HCT116 (cell line): ENCODE results near the gene PROX2. TPM values are rescaled to one million over a fixed set of nuclear protein-coding genes. Genes with fewer than 3 reads are reported as not detected.

Experiments used
- ATAC-seq: fragments of 200-7000 bp; cut with Tn5 transposase; 2 replicates; pipeline ENCODE4 v1.9.1; 2020; ENCODE audit warnings: mild to moderate bottlenecking, moderate library complexity
- BruUV-seq: library from RNA; stranded (reverse); fragments of 400-500 nt; replicated peaks from 2 replicates; lab custom pipeline; 2021; lab: Mats Ljungman, UMichigan
- CTCF ChIA-PET: fragments of 300-600 bp; sonication (Branson Sonifier 250); formaldehyde crosslinking; loops from one replicate; lab custom pipeline; 2021; ENCODE audit warnings: antibody characterized with exemption; lab: Charles Lee
- POLR2A ChIA-PET: fragments of 300-600, 350-600 bp; sonication (Branson Sonifier 250); formaldehyde crosslinking; loops from one replicate; lab custom pipeline; 2021; ENCODE audit warnings: antibody characterized with exemption; lab: Charles Lee
- RAD21 ChIA-PET, 2 experiments: fragments of 300-600 bp; sonication (Branson Sonifier 250); formaldehyde crosslinking; loops; one replicate each; lab custom pipeline; 2023; ENCODE audit warnings: low total read pairs in 2 of 2; ENCODE audit not compliant: uncharacterized antibody in 2 of 2, unreplicated experiment in 2 of 2, low non-redundant PET in 1 of 2; lab: Charles Lee
- DNase-seq: peaks from one replicate; pipeline ENCODE4 v3.0.0-alpha.2; 2010; ENCODE audit warnings: low read depth, low spot score
- H2AFZ ChIP-seq: fragments of 200-600 bp; shearing (Covaris generic), sonication (generic); 2 replicates; pipeline ENCODE4 v1.6.1; 2017; ENCODE audit warnings: low read depth, mixed run types, mixed read lengths, antibody characterized with exemption, low read length; ENCODE audit not compliant: poor library complexity, severe bottlenecking
- H3K27ac ChIP-seq: 2 replicates; pipeline ENCODE4 v1.5.1; 2012; ENCODE audit warnings: low read depth, low read length
- H3K27me3 ChIP-seq: fragments of 200-600 bp; sonication (generic); 2 replicates; pipeline ENCODE4 v1.6.1; 2016; ENCODE audit warnings: mixed run types, low read length, mixed read lengths; ENCODE audit not compliant: insufficient read depth
- H3K36me3 ChIP-seq, 2 experiments: fragments of 200-500 bp in 1 of 2; fragments of 200-600 bp in 1 of 2; sonication (Bioruptor generic) in 1 of 2; sonication (generic) in 1 of 2; 2 replicates each; pipeline versions ENCODE4 v1.5.1 to v1.6.1; 2014 to 2016; ENCODE audit warnings: low read length in 2 of 2, inconsistent platforms in 1 of 2, mixed read lengths in 1 of 2, mixed run types in 1 of 2; ENCODE audit not compliant: insufficient read depth in 2 of 2, control insufficient read depth in 1 of 2
- H3K4me1 ChIP-seq, 2 experiments: fragments of 200-600 bp in 1 of 2; sonication (generic) in 1 of 2; 2 replicates each; pipeline versions ENCODE4 v1.5.1 to v1.6.1; 2012 to 2017; ENCODE audit warnings: low read length in 2 of 2, inconsistent platforms in 1 of 2, mild to moderate bottlenecking in 1 of 2, mixed read lengths in 1 of 2, mixed run types in 1 of 2, moderate library complexity in 1 of 2; ENCODE audit not compliant: insufficient read depth in 2 of 2, control insufficient read depth in 1 of 2
- H3K4me2 ChIP-seq: fragments of 200-600 bp; sonication (generic); 2 replicates; pipeline ENCODE4 v1.6.1; 2017; ENCODE audit warnings: mixed run types, low read length, mixed read lengths
- H3K4me3 ChIP-seq, 2 experiments: fragments of 200-600 bp in 1 of 2; sonication (generic) in 1 of 2; replicated peaks in 1 of 2; 2 replicates each; pipeline ENCODE4 v1.5.1; 2011 to 2016; ENCODE audit warnings: low read length in 2 of 2, control low read depth in 1 of 2, low read depth in 1 of 2, mild to moderate bottlenecking in 1 of 2, mixed read lengths in 1 of 2, mixed run types in 1 of 2
- H3K79me2 ChIP-seq: fragments of 200-600 bp; sonication (generic); 2 replicates; pipeline ENCODE4 v1.6.1; 2017; ENCODE audit warnings: mild to moderate bottlenecking, mixed run types, low read length, moderate library complexity, mixed read lengths; ENCODE audit not compliant: insufficient read depth
- H3K9ac ChIP-seq: fragments of 200-600 bp; sonication (generic); 2 replicates; pipeline ENCODE4 v1.6.1; 2016; ENCODE audit warnings: low read length, mixed read lengths
- H3K9me2 ChIP-seq: fragments of 200-600 bp; sonication (generic), shearing (Covaris generic); 2 replicates; pipeline ENCODE4 v1.6.1; 2017; ENCODE audit warnings: mixed run types, mild to moderate bottlenecking, moderate library complexity; ENCODE audit not compliant: insufficient read depth
- H3K9me3 ChIP-seq, 2 experiments: fragments of 200-500 bp in 1 of 2; fragments of 200-600 bp in 1 of 2; sonication (Bioruptor generic) in 1 of 2; sonication (generic) in 1 of 2; 2 replicates each; pipeline ENCODE4 v1.6.1; 2014 to 2017; ENCODE audit warnings: low read length in 2 of 2, mixed read lengths in 2 of 2, inconsistent platforms in 1 of 2, low read depth in 1 of 2, mild to moderate bottlenecking in 1 of 2, mixed run types in 1 of 2, moderate library complexity in 1 of 2; ENCODE audit not compliant: control insufficient read depth in 1 of 2, insufficient read depth in 1 of 2
- H4K20me1 ChIP-seq: fragments of 200-600 bp; sonication (generic), shearing (Covaris generic); 2 replicates; pipeline ENCODE4 v1.6.1; 2017; ENCODE audit warnings: mixed run types, mild to moderate bottlenecking, moderate library complexity; ENCODE audit not compliant: insufficient read depth
- CTCF ChIP-seq, 3 experiments: fragments of 200-600 bp in 1 of 3; sonication (generic) in 1 of 3; IDR thresholded peaks in 2 of 3; conservative IDR thresholded peaks in 1 of 3; 2 replicates each; pipeline ENCODE4 v1.5.1; 2012 to 2017; ENCODE audit warnings: low read depth in 2 of 3, low read length in 2 of 3, antibody characterized with exemption in 1 of 3, borderline replicate concordance in 1 of 3, control low read depth in 1 of 3, mild to moderate bottlenecking in 1 of 3, mixed read lengths in 1 of 3, mixed run types in 1 of 3, moderate library complexity in 1 of 3; ENCODE audit not compliant: insufficient read depth in 1 of 3
- EGR1 ChIP-seq: IDR thresholded peaks from 2 replicates; pipeline ENCODE4 v1.6.1; 2012; ENCODE audit warnings: low read depth
- ELF1 ChIP-seq: IDR thresholded peaks from 2 replicates; pipeline ENCODE4 v1.6.1; 2012; ENCODE audit warnings: low read depth, borderline replicate concordance
- FOSL1 ChIP-seq: IDR thresholded peaks from 2 replicates; pipeline ENCODE4 v1.6.1; 2012; ENCODE audit warnings: low read depth
- POLR2A ChIP-seq: IDR thresholded peaks from 2 replicates; pipeline ENCODE4 v1.7.0; 2011; ENCODE audit warnings: borderline replicate concordance; ENCODE audit not compliant: insufficient read depth, insufficient read length; ENCODE audit errors: extremely low read depth
- REST ChIP-seq: IDR thresholded peaks from 2 replicates; pipeline ENCODE4 v1.6.1; 2012; ENCODE audit warnings: low read depth
- SIN3A ChIP-seq: IDR thresholded peaks from 2 replicates; pipeline ENCODE4 v1.6.1; 2012; ENCODE audit warnings: low read depth
- ZBTB33 ChIP-seq: IDR thresholded peaks from 2 replicates; pipeline ENCODE4 v1.6.1; 2011; ENCODE audit warnings: mild to moderate bottlenecking, low read length, moderate library complexity; ENCODE audit not compliant: insufficient replicate concordance; ENCODE audit errors: extremely low read depth
- ZFX ChIP-seq: fragments of 450-650 bp; IDR thresholded peaks from 2 replicates; pipeline ENCODE4 v1.6.1; 2017
- intact Hi-C: fragments of 100-400 bp; cut with micrococcal nuclease; formaldehyde crosslinking; loops from 2 replicates; pipeline ENCODE4 v1.10.0; 2022
- total RNA-seq: library from RNA; stranded (reverse); gene quantifications from one replicate; pipeline ENCODE4 v1.2.1, GENCODE V29; 2021; ENCODE audit not compliant: unreplicated experiment

The PROX2 gene
- total RNA-seq, 1 experiment from 2014 or later: not detected

- no peak overlapping the region for H3K4me3 ChIP-seq
- no peak overlapping the region for H3K27ac ChIP-seq
- H3K36me3 ChIP-seq: peaks cover 3 to 19% of the 10 kb centered on the region in 2 experiments
- BruUV-seq: no TSS peak
- ChIA-PET RAD21 (no interaction called here), CTCF (no interaction called here), POLR2A (no interaction called here)
- H3K9me3 ChIP-seq: no peaks in the 10 kb centered on the region
- TF ChIP-seq ZFX: no peak
- no peak for TF ChIP-seq POLR2A
- no peak for TF ChIP-seq SIN3A
- no peak for TF ChIP-seq ZBTB33
- TF ChIP-seq ELF1: no peak
- no peak for TF ChIP-seq EGR1
- no peak for TF ChIP-seq REST
- TF ChIP-seq FOSL1: no peak
- TF ChIP-seq CTCF (IDR thresholded peaks at IDR 0.05 in 2 of 3, conservative IDR thresholded peaks at IDR 0.05 in 1 of 3; ENCODE audit: borderline replicate concordance in 1 of 3, insufficient read depth in 1 of 3, low read depth in 2 of 3, low read length in 2 of 3): no peak
- H4K20me1 ChIP-seq: no peaks in the 10 kb centered on the region
- H3K4me2 ChIP-seq: no peak overlapping the region
- H3K9me2 ChIP-seq: no peaks in the 10 kb centered on the region
- intact Hi-C loops: no loop called here
- H3K9ac ChIP-seq: no peak overlapping the region
- no peaks in the 10 kb centered on the region for H3K79me2 ChIP-seq
- no peak overlapping the region for H2AFZ ChIP-seq
- H3K4me1 ChIP-seq: no peaks in the 10 kb centered on the region
- ATAC-seq (no peak), DNase-seq (no peak)
- H3K27me3 ChIP-seq: no peaks in the 10 kb centered on the region
Observed at GRCh38 chr14:74832849-74833248, 43.1 kb downstream of the PROX2 start.
